HepG2 (cell line): Measurements from ENCODE around the gene ANKRD44. TPM values are rescaled to one million over a fixed set of nuclear protein-coding genes. Genes with fewer than 3 reads are reported as not detected.

ENCODE experiments used
- ATAC-seq: fragments of 200-7000 bp; cut with Tn5 transposase; 3 replicates; pipeline ENCODE4 v1.9.1; 2020; ENCODE audit warnings: mild to moderate bottlenecking, moderate library complexity
- BruUV-seq: library from RNA; stranded (reverse); fragments of 400-500 nt; replicated peaks from 2 replicates; lab custom pipeline; 2021; lab: Mats Ljungman, UMichigan
- CTCF ChIA-PET: fragments of 300-600 bp; formaldehyde crosslinking; extraction: SDS; loops from one replicate; lab custom pipeline; 2021; ENCODE audit warnings: low total read pairs, inconsistent platforms, low intra/inter-chr PET ratio; lab: Yijun Ruan, JAX
- POLR2A ChIA-PET: fragments of 350-600 bp; sonication (Branson Sonifier 250); formaldehyde crosslinking; loops from one replicate; lab custom pipeline; 2020; ENCODE audit warnings: antibody characterized with exemption, inconsistent platforms; lab: Yijun Ruan, JAX
- DNase-seq: peaks from one replicate; pipeline ENCODE4 v3.0.0-alpha.2; 2015; ENCODE audit warnings: low spot score
- FAIRE-seq: peaks from 3 replicates; lab custom pipeline; 2011; peaks lifted over from hg19 to GRCh38; lab: Jason Lieb, UNC
- H2AFZ ChIP-seq: one replicate; pipeline ENCODE4 v1.6.1; 2011; ENCODE audit warnings: low read length, inconsistent platforms
- H3K27ac ChIP-seq: fragments of 300-600 bp; 3 replicates; pipeline ENCODE4 v1.8.0; 2011; ENCODE audit warnings: mixed run types, mild to moderate bottlenecking, mixed read lengths, low read length, inconsistent platforms; ENCODE audit not compliant: insufficient read depth; ENCODE audit errors: extremely low read length
- H3K27me3 ChIP-seq, 2 experiments: fragments of 200-600 bp in 1 of 2; 2 replicates in 1 of 2; 3 replicates in 1 of 2; pipeline versions ENCODE4 v1.6.0 to v1.8.0; 2011; ENCODE audit warnings: low read length in 2 of 2, mild to moderate bottlenecking in 2 of 2, moderate library complexity in 2 of 2, inconsistent platforms in 1 of 2; ENCODE audit not compliant: insufficient read depth in 2 of 2, control insufficient read depth in 1 of 2
- H3K36me3 ChIP-seq, 2 experiments: fragments of 200-600 bp in 1 of 2; replicated peaks in 1 of 2; 2 replicates in 1 of 2; 3 replicates in 1 of 2; pipeline versions ENCODE4 v1.5.1 to v1.8.0; 2011; ENCODE audit warnings: low read length in 2 of 2, inconsistent platforms in 1 of 2; ENCODE audit not compliant: insufficient read depth in 2 of 2, control insufficient read depth in 1 of 2
- H3K4me1 ChIP-seq: 2 replicates; pipeline ENCODE4 v1.5.1; 2012; ENCODE audit warnings: low read length, inconsistent platforms; ENCODE audit not compliant: insufficient read depth
- H3K4me2 ChIP-seq: 2 replicates; pipeline ENCODE4 v1.6.0; 2011; ENCODE audit warnings: low read depth, low read length, inconsistent platforms
- H3K4me3 ChIP-seq, 3 experiments: fragments of 200-600 bp in 1 of 3; sonication (generic), shearing (Covaris generic) in 1 of 3; replicated peaks in 1 of 3; 2 replicates each; pipeline ENCODE4 v1.5.1; 2011 to 2016; ENCODE audit warnings: low read length in 3 of 3, inconsistent platforms in 2 of 3, low read depth in 2 of 3, mild to moderate bottlenecking in 2 of 3, control low read depth in 1 of 3, mixed read lengths in 1 of 3; ENCODE audit not compliant: insufficient read depth in 1 of 3
- H3K79me2 ChIP-seq: one replicate; pipeline ENCODE4 v1.6.1; 2011; ENCODE audit warnings: low read length, inconsistent platforms; ENCODE audit not compliant: insufficient read depth
- H3K9ac ChIP-seq: 2 replicates; pipeline ENCODE4 v1.6.0; 2011; ENCODE audit warnings: mild to moderate bottlenecking, low read depth, low read length, inconsistent platforms; ENCODE audit not compliant: insufficient read depth
- H3K9me3 ChIP-seq: 2 replicates; pipeline ENCODE4 v1.5.1; 2012; ENCODE audit warnings: mild to moderate bottlenecking, low read length
- H4K20me1 ChIP-seq: 2 replicates; pipeline ENCODE4 v1.6.0; 2011; ENCODE audit warnings: inconsistent platforms, mild to moderate bottlenecking, low read length, moderate library complexity; ENCODE audit not compliant: insufficient read depth
- NCOA2 ChIP-seq: sonication (generic); formaldehyde crosslinking; IDR thresholded peaks from 2 replicates; pipeline ENCODE4 v1.8.0; 2022; ENCODE audit warnings: inconsistent platforms
- PPARG ChIP-seq: conservative IDR thresholded peaks from 2 replicates; pipeline ENCODE4 v1.6.1; 2016; ENCODE audit warnings: missing biosample characterization, missing genetic modification reagents
- SRF ChIP-seq: IDR thresholded peaks from 2 replicates; pipeline ENCODE4 v1.6.1; 2011; ENCODE audit warnings: mild to moderate bottlenecking, low read depth, low read length, moderate library complexity
- TBX2 ChIP-seq: sonication (generic); formaldehyde crosslinking; IDR thresholded peaks from 2 replicates; pipeline ENCODE4 v1.5.0; 2020; ENCODE audit warnings: missing genetic modification reagents, mild to moderate bottlenecking, borderline replicate concordance
- TOPORS ChIP-seq: sonication (generic); formaldehyde crosslinking; IDR thresholded peaks from 2 replicates; pipeline ENCODE4 v1.8.0; 2023; ENCODE audit warnings: mild to moderate bottlenecking, missing genetic modification reagents
- ZNF224 ChIP-seq: sonication (generic); formaldehyde crosslinking; IDR thresholded peaks from 2 replicates; pipeline ENCODE4 v1.5.0; 2020; ENCODE audit warnings: mild to moderate bottlenecking, missing genetic modification reagents
- WGBS: methylation state at CpG from one replicate; pipeline ENCODE4 v1.1.6; 2017; ENCODE audit warnings: low lambda C conversion rate; 5-methylcytosine and 5-hydroxymethylcytosine counted together
- in situ Hi-C: cut with HindIII; loops from 2 replicates; pipeline ENCODE4 v1.10.0; 2017; ENCODE audit warnings: low pct_unique_long_range_greater_than_20kb; ENCODE audit not compliant: extremely low pct_ligation_motif_present
- intact Hi-C: fragments of 100-400 bp; cut with micrococcal nuclease; formaldehyde crosslinking; loops from one replicate; pipeline ENCODE4 v1.10.0; 2022; ENCODE audit not compliant: unreplicated experiment
- polyA plus RNA-seq, 8 experiments: library from polyadenylated mRNA; depleted of rRNA in 3 of 8; stranded (reverse) in 7 of 8; unstranded in 1 of 8; fragments of >200 nt; fragmentation: Illumina TruSeq in 4 of 8; extraction: Trizol in 4 of 8; gene quantifications; 2 replicates each; pipeline versions ENCODE4 v1.2.1 to v1.2.3, GENCODE V29; 2011 to 2016; ENCODE audit warnings: low read depth in 4 of 8, missing spikeins in 1 of 8, mixed read lengths in 1 of 8; ENCODE audit not compliant: insufficient read depth in 1 of 8
- total RNA-seq, 5 experiments: library from RNA; depleted of rRNA; stranded (reverse); fragments of >200 nt; fragmentation: Illumina TruSeq; extraction: Trizol; gene quantifications; 2 replicates each; pipeline ENCODE4 v1.2.3, GENCODE V29; 2016; ENCODE audit warnings: low read depth in 1 of 5

Gene ANKRD44
- total and polyA plus RNA-seq, 2 of the 13 experiments (the other 11 are each of a cell fraction or from before 2014, with no cell fraction given): 0.04 to 0.11 TPM

DNA sequence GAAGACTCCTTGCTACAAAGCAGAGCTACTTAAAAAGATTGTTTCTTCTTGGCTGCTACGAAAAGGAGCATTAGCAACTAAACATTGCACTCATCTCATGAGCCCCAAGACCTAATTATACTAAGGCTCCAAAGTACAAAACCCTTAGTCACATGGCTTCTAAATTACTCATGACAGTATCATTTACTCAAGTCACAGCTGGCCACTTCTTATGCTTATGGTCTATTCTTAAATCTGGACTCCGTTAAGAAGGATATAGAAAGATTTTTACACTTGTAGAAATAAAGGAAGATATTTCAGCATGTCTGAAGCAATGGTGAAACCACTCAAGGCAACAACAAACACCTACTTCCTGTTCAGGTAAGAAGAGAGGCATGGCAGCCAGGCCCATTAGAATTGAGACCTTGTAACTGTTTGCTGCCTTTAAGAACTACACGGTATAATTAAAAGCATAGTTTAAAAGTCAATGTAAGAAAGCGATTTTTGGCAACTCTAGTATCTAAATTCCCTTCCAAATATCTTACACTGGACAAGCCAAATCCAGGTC, 12.7 kb downstream of the ANKRD44 start:
- Histone ChIP-seq H3K4me1 (no peaks in the 10 kb centered on the region), H3K4me3 (no peak overlapping the region), H3K79me2 (no peaks in the 10 kb centered on the region), H3K36me3 (no peaks in the 10 kb centered on the region), H4K20me1 (no peaks in the 10 kb centered on the region), H3K4me2 (no peak overlapping the region), H2AFZ (no peak overlapping the region), H3K27ac (no peak overlapping the region), H3K9me3 (no peaks in the 10 kb centered on the region), H3K9ac (no peak overlapping the region), H3K27me3 (peaks cover 0 to 1% of the 10 kb centered on the region in 2 experiments; a peak in 1 of 5 replicates)
- DNase-seq (no peak), FAIRE-seq (no peak), ATAC-seq (no peak)
- TF ChIP-seq PPARG (CRISPR knock-in tag) (no peak), NCOA2 (no peak), TBX2 (CRISPR knock-in tag) (no peak)
- POLR2A ChIA-PET: no interaction called here
- intact Hi-C loops (no loop called here), in situ Hi-C loops (no loop called here)
- 19% methylated on average over 4 of the region's 4 CpGs for WGBS
- CTCF ChIA-PET: no interaction called here
- BruUV-seq: no TSS peak

DNA sequence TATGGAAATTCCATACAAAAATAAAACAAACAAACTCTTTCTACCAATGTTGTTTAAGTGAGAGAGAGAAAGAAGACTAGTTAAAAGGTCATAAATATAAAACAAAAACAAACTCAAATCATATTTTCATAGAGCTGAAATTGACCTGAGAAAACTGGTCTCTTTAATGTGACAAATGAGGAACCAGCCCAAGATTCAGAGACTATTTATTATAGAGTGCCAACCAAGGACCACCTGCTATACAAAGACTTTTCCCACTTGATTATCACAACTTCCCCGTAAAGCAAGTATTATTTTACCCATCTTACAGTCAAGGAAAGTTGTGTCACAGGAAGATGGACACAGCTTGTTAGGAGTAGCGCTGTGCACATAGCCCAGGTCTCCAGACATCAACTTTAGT, 13.3 kb downstream of the ANKRD44 start:
- BruUV-seq: no TSS peak
- Histone ChIP-seq H3K27ac (no peak overlapping the region), H3K27me3 (no peaks in the 10 kb centered on the region), H3K79me2 (no peaks in the 10 kb centered on the region), H2AFZ (no peak overlapping the region), H3K4me3 (no peak overlapping the region), H3K4me1 (no peaks in the 10 kb centered on the region), H3K36me3 (no peaks in the 10 kb centered on the region), H4K20me1 (no peaks in the 10 kb centered on the region), H3K4me2 (no peak overlapping the region), H3K9ac (no peak overlapping the region), H3K9me3 (no peaks in the 10 kb centered on the region)
- in situ Hi-C loops (no loop called here), intact Hi-C loops (no loop called here)
- ChIA-PET CTCF (no interaction called here), POLR2A (interaction anchor here (0.6 kb wide), 1 partner anchor 30 kb away, joined by 3 read pairs; no protein-coding TSS in a partner anchor)
- DNase-seq: no peak
- ATAC-seq: no peak
- WGBS: 6% methylated on average over 2 of the region's 2 CpGs
- FAIRE-seq: no peak
- TF ChIP-seq TOPORS (no peak), SRF (no peak), ZNF224 (CRISPR knock-in tag) (no peak)
